ENCODE data around the gene CCDC159.
"Not testable (repeated sequence)": the region's sequence is repeated elsewhere in the genome, so short reads cannot be mapped to it uniquely, and the experiment has no call there.

The CCDC159 gene

GRCh38 chr19:11346104-11346940, at the start of gene CCDC159, which contains the start of gene TMEM205:
Gene CCDC159 (plus strand): TSS chr19:11346519. CDS start chr19:11346607, 88 bp downstream.
Gene TMEM205 (minus strand): TSS chr19:11346268. CDS start chr19:11345619, 649 bp downstream.
- DNase-seq = peak; percentile 97

DNA sequence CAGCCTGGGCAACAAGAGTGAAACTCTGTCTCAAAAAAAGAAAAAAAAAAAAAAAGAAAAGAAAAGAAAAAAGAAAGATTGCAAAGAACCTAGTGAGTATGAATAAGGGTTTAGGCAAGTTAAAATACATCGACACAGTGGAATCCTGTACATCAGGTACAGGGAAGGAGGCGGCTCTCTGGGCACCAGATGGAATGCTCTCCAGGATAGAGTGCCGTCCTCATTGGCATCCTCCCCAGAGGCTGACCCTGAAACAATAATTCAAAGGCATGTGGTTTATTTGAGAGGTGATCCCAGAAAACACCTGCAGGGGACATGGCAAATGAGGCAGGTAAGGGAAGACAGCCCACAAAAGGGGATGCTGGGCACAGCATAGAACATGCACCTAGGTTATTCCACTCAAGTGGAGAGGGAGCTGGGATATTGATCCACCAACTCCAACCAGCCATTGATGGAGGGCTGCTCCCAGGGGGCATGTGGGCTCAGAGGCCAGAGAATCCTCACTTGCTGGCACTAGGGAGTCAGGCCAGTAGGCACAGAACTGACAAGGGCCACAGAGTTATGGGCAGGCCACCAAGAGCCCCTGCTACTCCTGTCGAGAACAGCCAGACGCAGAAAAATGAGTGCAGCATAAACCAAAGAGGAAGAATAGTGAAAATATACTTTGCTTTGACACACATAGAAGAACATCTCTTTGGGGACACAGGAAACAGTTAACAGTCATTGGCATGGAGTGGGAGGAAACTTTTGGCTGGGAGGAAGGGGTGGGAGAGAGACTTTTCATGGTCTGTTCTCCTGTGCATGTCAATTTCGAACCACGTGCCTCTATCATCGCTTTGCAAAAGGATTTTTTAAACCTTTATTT, 46.1 kb upstream of the CCDC159 start:
- DNase-seq = no peak

DNA sequence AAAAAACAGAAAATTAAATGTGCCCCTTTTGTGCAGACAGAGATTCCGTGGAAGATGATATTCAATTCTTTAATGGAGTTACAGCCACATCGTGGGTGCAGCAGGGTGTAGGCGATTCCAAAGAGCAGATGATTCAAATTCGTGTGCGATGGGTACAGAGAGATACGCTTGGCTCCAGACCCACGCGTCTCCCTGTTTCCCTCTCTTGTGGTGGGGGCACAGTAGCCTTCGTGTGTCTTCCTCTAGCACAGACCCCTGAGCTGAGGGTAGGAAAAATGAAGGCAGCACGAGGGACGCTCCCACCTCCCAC, 45.6 kb upstream of the CCDC159 start:
- no peak for DNase-seq

DNA sequence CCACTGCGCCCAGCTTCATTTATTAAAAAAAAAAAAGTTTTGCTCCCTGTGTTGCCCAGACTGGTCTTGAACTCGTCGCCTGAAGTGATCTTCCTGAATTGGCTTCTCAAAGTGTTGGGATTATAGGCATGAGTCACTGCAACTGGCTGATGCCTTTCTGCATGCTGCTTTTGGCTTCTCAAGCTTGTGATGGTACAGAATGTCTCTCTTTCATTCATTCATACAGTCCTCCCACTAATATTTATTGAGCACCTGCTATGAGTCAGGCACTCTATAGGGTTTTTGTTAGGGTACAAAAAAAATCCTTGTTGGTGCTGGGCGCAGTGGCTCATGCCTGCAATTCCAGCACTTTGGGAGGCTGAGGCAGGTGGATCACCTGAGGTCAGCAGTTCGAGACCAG, 41.4 kb upstream of the CCDC159 start:
- DNase-seq = no peak

GRCh38 chr19:11306337-11306736, 40.0 kb upstream of the CCDC159 start:
- DNase-seq = no peak

- DNase-seq = not testable (repeated sequence)
Measured at GRCh38 chr19:11320278-11320995, 25.9 kb upstream of the CCDC159 start.

DNA sequence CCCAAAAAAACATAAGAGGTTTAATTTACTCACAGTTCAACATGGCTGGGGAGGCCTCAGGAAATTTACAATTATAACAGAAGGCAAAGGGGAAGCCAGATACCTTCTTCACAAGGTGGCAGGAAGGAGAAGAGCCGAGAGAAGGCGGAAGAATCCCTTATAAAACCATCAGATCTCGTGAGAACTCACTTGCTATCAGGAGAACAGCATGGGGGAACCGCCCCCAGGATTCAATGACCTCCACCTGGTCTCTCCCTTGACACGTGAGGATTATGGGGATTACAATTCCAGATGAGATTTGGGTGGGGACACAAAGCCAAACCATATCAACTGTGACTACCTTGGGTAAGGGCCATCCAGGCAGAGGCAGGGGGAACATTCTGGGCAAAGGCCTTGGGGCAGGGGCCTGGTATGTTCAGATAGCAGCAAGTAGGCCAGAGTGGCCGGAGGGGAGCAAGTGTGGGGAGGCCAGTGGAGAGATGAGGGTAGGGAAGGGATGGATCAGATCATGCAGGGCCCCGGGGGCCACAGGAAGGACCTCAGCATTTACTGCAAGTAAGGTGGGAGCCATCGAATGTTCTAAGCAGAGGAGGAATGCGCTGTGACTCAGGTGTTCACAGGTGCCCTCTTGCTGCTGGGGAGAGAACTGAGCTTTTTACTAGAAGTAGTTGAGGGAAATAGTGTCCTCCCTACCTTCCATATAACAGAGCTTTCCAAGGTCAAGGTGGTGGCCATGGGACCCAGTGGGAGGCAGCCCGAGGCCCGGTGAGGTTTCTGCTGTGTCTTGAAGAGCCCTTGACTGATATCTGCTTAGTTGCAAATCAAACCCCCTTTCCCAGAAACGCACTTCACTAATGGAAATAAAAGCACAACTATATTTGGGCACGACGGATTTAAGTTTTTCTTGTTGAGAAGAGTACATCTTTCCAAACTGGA, 24.9 kb upstream of the CCDC159 start:
- DNase-seq = no peak

DNA sequence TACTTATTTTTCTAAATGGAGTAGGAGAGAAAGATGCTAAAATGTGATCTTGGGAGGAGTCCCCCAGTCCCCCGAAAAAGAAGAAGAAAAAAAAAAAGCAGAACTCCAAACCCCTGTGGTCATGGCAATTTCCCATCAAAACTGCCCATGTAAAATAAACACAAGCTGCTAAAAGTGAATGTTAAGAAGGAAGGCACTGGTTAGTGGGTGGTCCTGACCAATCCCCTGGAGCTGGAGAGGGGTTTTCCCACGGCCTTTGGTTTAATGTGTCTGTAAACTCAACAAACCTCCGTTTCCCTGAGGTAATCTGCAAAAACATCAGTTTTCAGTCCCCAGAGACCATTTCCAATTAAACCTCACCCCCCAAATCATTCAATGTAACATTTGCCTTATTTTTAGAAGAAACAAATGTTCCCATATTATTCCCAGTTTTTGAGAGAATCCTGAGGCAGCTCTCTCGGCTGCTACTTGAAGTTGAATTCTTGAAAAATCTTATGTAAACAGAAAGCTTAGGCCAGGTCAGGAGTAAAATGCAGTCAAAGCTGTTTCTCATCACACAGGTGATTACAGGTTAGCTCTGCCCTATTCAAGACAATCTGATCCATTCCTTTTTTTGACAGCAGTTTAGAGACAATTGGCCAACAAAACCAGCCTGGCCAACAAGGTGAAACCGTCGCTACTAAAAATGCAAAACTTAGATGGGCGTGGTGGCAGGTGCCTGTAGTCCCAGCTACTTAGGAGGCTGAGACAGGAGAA, 23.9 kb upstream of the CCDC159 start:
- DNase-seq = no peak

GRCh38 chr19:11323601-11324078, 22.7 kb upstream of the CCDC159 start:
- no peak for DNase-seq

- peak; percentile 13 for DNase-seq
Measured at GRCh38 chr19:11324079-11324661, 22.1 kb upstream of the CCDC159 start.

- no peak for DNase-seq
Measured at GRCh38 chr19:11324748-11325389, 21.4 kb upstream of the CCDC159 start.

GRCh38 chr19:11325544-11325943, 20.8 kb upstream of the CCDC159 start:
- DNase-seq = no peak

DNA sequence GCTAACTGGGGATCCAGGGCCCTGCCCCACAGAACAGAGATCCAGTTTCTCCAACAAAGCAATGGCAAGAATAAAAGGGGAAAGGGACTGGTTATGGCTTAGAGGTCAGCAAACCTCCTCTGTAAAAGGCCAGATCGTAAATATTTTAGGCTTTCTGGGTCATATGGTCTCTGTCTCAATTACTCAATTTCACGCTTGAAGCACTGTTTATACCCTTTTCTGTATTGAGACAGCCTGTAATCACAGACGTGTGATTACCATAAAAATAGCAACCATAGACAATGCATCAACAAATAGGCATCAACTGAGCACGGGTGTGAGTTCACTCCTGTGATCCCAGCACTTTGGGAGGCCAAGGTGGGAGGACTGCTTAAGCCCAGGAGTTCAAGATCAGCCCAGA, 16.2 kb upstream of the CCDC159 start:
- DNase-seq = no peak

GRCh38 chr19:11331502-11331901, 14.8 kb upstream of the CCDC159 start:
- DNase-seq = no peak

GRCh38 chr19:11332822-11333221, 13.5 kb upstream of the CCDC159 start:
- DNase-seq = no peak

DNA sequence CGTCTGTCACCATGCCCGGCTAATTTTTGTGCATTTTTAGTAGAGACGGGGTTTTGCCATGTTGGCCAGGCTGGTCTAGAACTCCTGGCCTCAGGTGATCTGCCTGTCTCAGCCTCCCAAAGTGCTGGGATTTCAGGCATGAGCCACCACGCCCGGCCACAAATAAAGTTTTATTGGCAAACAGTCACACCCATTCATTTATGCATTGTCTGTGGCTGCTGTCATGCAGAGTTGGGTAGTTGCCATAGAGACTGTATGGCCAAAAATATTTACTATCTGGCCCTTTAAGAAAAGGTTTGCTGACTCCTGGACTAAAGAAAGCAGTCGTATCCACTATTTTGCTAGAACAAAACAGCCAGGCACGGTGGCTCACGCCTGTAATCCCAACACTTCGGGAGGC, 12.5 kb upstream of the CCDC159 start:
- not testable (repeated sequence) for DNase-seq

DNA sequence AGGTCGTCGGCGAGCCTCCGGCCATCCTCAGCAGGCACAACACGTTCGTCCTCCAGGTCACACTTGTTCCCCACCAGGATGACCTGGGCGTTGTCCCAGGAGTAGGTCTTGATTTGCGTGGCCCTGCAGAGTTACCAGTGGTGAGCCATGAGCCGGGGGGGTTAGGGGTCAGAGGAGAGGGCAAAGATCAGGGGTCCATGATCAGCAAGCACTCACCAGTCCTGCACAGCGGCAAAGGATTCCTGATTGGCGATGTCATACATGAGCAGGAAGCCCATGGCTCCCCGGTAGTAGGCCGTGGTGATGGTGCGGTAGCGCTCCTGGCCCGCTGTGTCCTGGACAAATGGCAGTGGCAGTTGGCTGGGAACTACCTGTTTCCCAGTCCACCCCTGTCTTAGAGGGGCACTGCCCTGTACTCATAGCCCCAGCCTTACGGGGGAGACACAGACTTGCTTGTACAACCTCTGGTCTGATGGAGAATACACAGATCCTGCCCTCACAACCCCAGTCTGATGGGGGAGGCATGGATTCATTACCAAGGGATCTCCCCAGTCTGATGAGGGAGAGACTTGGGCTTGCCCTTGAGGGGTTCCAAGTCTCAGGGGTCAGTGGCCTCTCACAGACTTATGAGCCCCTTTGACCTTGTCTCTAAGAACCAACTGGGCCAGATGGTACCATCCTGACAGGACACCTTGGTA, 10.7 kb upstream of the CCDC159 start:
- DNase-seq = no peak

GRCh38 chr19:11337080-11337479, 9.2 kb upstream of the CCDC159 start:
- DNase-seq = no peak

DNA sequence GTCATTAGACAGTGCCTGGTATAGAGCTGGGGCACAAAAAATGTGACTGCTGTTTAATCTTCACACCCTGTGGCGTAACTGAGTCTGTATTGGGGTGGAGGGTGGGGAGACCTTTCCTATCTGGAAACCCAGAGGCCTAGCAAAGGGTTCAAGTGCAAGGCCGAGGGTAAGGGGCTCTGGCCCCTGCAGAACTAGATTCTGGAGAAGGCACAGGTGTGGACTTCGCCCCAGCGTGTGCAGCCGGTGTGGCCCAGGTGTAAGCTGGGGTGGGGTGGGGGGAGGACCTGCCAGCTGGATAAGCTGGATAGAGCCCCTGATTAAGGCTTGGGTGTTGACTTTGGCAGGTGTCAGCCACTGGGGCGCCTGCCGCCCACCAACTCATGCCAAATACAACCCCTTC, 8.2 kb upstream of the CCDC159 start:
- no peak for DNase-seq

Data from stimulated activated CD4-positive, alpha-beta T cell treated with anti-CD3 and anti-CD28 coated beads, Interleukin-4, amount 100 ng/mL, for 1 hour (primary cell).